ENCODE measurements around the gene RBM19. TPM values are rescaled to one million over a fixed set of nuclear protein-coding genes. Genes with fewer than 3 reads are reported as not detected.

RBM19 gene
- total RNA-seq, 1 donor from 2014 or later = 77.0 TPM

- H3K4me3 Mint-ChIP-seq = no peak overlapping the region
- peaks cover 92% of the 10 kb centered on the region for H3K36me3 Mint-ChIP-seq (ENCODE audit: low read depth)
- ChIA-PET POLR2A (no interaction called here), CTCF (interaction anchor here (0.6 kb wide), 1 partner anchor 18 kb away, joined by 4 read pairs; no protein-coding TSS in a partner anchor)
- DNase-seq (no peak), ATAC-seq (ENCODE audit: low read depth) (no peak)
- no peak overlapping the region for H3K27ac Mint-ChIP-seq
- H3K4me1 Mint-ChIP-seq = no peaks in the 10 kb centered on the region
- H3K27me3 Mint-ChIP-seq = no peaks in the 10 kb centered on the region
- no peaks in the 10 kb centered on the region for H3K9me3 Mint-ChIP-seq
- intact Hi-C loops (cut with micrococcal nuclease) = no loop called here
- TF ChIP-seq CTCF (IDR thresholded peaks at IDR 0.05) = no peak
Observed at GRCh38 chr12:113935459-113935858, 30.7 kb downstream of the RBM19 start.

- ChIA-PET POLR2A (no interaction called here), CTCF (interaction anchor here (0.6 kb wide), 1 partner anchor 19 kb away, joined by 4 read pairs; no protein-coding TSS in a partner anchor)
- no peak for TF ChIP-seq CTCF (IDR thresholded peaks at IDR 0.05)
- no peaks in the 10 kb centered on the region for H3K27me3 Mint-ChIP-seq
- no peak overlapping the region for H3K4me3 Mint-ChIP-seq
- no peaks in the 10 kb centered on the region for H3K4me1 Mint-ChIP-seq
- H3K36me3 Mint-ChIP-seq (ENCODE audit: low read depth) = peaks cover 94% of the 10 kb centered on the region
- intact Hi-C loops (cut with micrococcal nuclease) = no loop called here
- ATAC-seq (ENCODE audit: low read depth) = no peak
- H3K27ac Mint-ChIP-seq = no peak overlapping the region
- no peaks in the 10 kb centered on the region for H3K9me3 Mint-ChIP-seq
- DNase-seq = no peak
Observed at GRCh38 chr12:113934946-113935345, 31.2 kb downstream of the RBM19 start.

GRCh38 chr12:113934060-113934814 lies 31.9 kb downstream of the RBM19 start:
- CTCF ChIA-PET = no interaction called here
- Mint-ChIP-seq H3K27me3 (no peaks in the 10 kb centered on the region), H3K36me3 (ENCODE audit: low read depth) (peaks cover 96% of the 10 kb centered on the region), H3K9me3 (no peaks in the 10 kb centered on the region), H3K4me1 (no peaks in the 10 kb centered on the region), H3K4me3 (no peak overlapping the region), H3K27ac (no peak overlapping the region)
- DNase-seq = no peak
- POLR2A ChIA-PET = no interaction called here
- TF ChIP-seq CTCF (IDR thresholded peaks at IDR 0.05) = no peak
- no peak for ATAC-seq (ENCODE audit: low read depth)
- intact Hi-C loops (cut with micrococcal nuclease) = no loop called here

GRCh38 chr12:113933201-113933786 lies 32.8 kb downstream of the RBM19 start:
- Mint-ChIP-seq H3K4me3 (no peak overlapping the region), H3K4me1 (no peaks in the 10 kb centered on the region), H3K27ac (no peak overlapping the region), H3K9me3 (no peaks in the 10 kb centered on the region), H3K36me3 (ENCODE audit: low read depth) (peaks cover 97% of the 10 kb centered on the region), H3K27me3 (no peaks in the 10 kb centered on the region)
- intact Hi-C loops (cut with micrococcal nuclease) = no loop called here
- TF ChIP-seq CTCF (IDR thresholded peaks at IDR 0.05) = no peak
- ChIA-PET CTCF (no interaction called here), POLR2A (no interaction called here)
- ATAC-seq (ENCODE audit: low read depth) (no peak), DNase-seq (no peak)

- POLR2A ChIA-PET = no interaction called here
- H3K4me3 Mint-ChIP-seq = no peak overlapping the region
- no peak overlapping the region for H3K27ac Mint-ChIP-seq
- peaks cover 93% of the 10 kb centered on the region for H3K36me3 Mint-ChIP-seq (ENCODE audit: low read depth)
- ATAC-seq (ENCODE audit: low read depth) (no peak), DNase-seq (no peak)
- no peak for TF ChIP-seq CTCF (IDR thresholded peaks at IDR 0.05)
- intact Hi-C loops (cut with micrococcal nuclease) = no loop called here
- H3K9me3 Mint-ChIP-seq = no peaks in the 10 kb centered on the region
- H3K27me3 Mint-ChIP-seq = no peaks in the 10 kb centered on the region
- H3K4me1 Mint-ChIP-seq = no peaks in the 10 kb centered on the region
- CTCF ChIA-PET = no interaction called here
Observed at GRCh38 chr12:113932381-113933196, 33.5 kb downstream of the RBM19 start.
